Erythroblast (primary cell): Measurements from ENCODE around the gene PEDS1.
A peak's percentile ranks its signal among the peaks of the same experiment; 100 is the strongest.
"Not testable (repeated sequence)": the region's sequence is repeated elsewhere in the genome, so short reads cannot be mapped to it uniquely, and the experiment has no call there.

Source experiments
- DNase-seq, 2 experiments: peaks; one replicate each; lab custom pipeline; 2025; lab: John Stamatoyannopoulos, UW
- GATA1 ChIP-seq: IDR thresholded peaks from 2 replicates; pipeline ENCODE4 v1.6.1; 2011; ENCODE audit warnings: low read depth, mild to moderate bottlenecking, control low read depth, low read length, moderate library complexity
- POLR2A ChIP-seq: IDR thresholded peaks from 2 replicates; pipeline ENCODE4 v1.6.1; 2011; ENCODE audit warnings: mild to moderate bottlenecking, low read length

The PEDS1 gene

GRCh38 chr20:50138479-50139393, 14.8 kb downstream of the PEDS1 start:
- TF ChIP-seq GATA1 (no peak), POLR2A (no peak)

GRCh38 chr20:50138120-50138478, 15.4 kb downstream of the PEDS1 start:
- peak; percentile 31 to 52 for DNase-seq
- no peak for TF ChIP-seq POLR2A
- TF ChIP-seq GATA1 = no peak

More at GRCh38 chr20:50138479-50139393, 14.8 kb downstream of the PEDS1 start:
- no peak for DNase-seq

- DNase-seq = not testable (repeated sequence)
Measured at GRCh38 chr20:50137702-50138101, 15.8 kb downstream of the PEDS1 start.

GRCh38 chr20:50136822-50137599, 16.5 kb downstream of the PEDS1 start:
- peak; percentile 27 to 64 for DNase-seq
- TF ChIP-seq GATA1 (no peak), POLR2A (no peak)

GRCh38 chr20:50135157-50135556, 18.4 kb downstream of the PEDS1 start:
- not testable (repeated sequence) for DNase-seq

DNA sequence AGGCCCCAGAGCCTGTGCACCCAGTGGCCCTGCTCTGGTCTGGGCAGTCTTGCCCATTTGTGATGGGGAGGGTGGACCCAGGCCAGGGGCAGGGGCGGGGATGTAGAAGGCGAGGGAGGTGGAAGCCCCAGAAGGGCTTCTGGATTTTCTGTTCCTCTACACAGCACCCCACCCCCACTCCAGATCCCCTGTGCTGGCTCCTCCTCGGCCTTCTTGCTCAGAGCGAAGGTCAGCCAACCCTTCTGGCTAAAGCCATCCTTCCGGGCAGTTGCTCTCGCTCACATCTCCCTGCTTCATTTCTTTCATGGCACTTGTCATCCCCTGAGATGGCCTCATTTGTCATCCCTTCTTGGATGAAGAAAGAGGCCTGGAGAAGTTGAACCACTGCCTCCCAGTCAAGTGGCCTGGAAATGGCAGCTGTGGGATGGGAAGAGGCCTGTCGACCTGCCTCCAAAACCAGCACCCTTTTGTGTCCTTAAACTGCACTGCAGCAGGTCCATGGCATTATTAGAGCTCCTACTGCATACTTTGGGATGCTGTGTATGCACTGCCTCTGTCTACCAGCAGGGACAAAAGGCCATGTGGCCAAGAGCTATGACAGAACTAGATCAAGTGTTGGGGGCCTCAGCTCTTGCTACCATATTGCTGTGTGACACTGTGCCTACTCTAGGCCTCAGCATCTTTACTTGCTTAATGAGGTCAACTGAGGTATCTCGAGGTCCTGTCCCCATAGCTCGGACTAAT, 19.9 kb downstream of the PEDS1 start:
- no peak for DNase-seq
- TF ChIP-seq GATA1 (no peak), POLR2A (no peak)

GRCh38 chr20:50133041-50133440, 20.5 kb downstream of the PEDS1 start:
- TF ChIP-seq POLR2A (no peak), GATA1 (no peak)

GRCh38 chr20:50130995-50131394, 22.5 kb downstream of the PEDS1 start:
- DNase-seq = no peak
- TF ChIP-seq POLR2A = no peak

More at GRCh38 chr20:50133041-50133440, 20.5 kb downstream of the PEDS1 start:
- no peak for DNase-seq

GRCh38 chr20:50130356-50130723, 23.2 kb downstream of the PEDS1 start:
- no peak for TF ChIP-seq POLR2A
- no peak for DNase-seq

GRCh38 chr20:50129662-50130355, 23.7 kb downstream of the PEDS1 start:
- TF ChIP-seq GATA1 (no peak), POLR2A (no peak)
- peak; percentile 56 to 61 for DNase-seq

DNA sequence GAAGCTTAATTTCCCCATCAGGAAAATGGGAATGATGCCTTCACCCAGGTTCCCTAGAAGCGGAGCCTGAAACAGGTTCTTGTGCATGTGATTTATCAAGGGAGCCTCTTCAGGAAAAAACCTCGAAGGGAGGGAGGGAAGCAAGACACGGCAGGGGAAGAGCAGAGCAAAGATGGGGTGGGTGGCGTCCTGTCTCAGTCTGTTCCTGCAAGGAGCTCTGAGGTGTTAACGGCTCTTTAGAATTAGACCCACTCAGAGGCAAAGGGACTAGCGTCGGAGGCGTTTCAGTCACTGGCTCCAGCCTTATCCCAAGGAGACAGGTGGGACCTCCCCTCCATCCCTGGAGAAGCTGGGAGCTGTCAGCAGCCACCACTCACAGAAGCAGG, 25.0 kb downstream of the PEDS1 start:
- DNase-seq = no peak
- no peak for TF ChIP-seq GATA1
- TF ChIP-seq POLR2A = no peak

DNA sequence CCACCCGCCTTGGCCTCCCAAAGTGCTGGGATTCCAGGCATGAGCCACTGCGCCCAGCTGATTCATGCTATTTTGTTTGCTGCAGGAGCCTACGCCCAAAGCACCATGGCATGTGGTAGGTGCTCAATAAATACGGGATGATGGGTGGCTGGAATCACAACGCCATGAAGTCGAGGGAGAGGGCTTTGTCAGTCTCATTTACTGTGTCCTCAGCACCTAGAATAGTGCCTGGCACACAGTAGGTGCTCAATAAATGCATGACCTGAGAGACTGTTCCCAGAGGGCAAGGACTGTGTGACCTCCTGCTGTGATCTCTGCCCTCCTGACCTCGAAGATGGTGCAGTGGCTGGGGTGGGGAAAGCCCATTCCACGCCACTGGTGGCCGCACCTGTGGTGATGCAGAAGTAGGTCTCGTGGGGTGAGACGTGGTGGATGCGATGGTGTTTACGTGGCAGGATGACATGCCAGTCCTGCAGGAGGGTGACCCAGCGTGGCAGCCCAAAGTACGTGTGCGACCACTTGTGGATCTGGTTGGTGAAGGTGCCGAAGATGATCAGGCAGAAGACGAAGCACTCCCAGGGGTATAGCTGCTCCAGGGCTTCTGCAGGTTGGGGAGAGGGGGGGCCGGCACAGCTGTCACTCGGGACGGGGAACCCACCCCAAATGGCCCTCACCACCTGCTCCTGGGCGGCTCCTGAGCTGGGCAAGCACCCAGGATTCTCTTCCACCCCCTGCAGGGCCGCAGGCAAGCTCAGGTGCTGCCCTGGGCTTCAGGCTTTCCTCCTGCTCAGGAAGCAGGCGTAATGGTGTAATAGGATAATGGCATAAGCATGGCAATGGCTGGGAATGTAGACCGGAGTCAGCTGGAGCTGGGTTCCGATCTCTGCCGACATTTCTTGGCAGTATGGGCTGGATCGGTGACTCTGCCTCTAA, 25.7 kb downstream of the PEDS1 start:
- no peak for TF ChIP-seq POLR2A
- no peak for TF ChIP-seq GATA1
- DNase-seq = no peak

DNA sequence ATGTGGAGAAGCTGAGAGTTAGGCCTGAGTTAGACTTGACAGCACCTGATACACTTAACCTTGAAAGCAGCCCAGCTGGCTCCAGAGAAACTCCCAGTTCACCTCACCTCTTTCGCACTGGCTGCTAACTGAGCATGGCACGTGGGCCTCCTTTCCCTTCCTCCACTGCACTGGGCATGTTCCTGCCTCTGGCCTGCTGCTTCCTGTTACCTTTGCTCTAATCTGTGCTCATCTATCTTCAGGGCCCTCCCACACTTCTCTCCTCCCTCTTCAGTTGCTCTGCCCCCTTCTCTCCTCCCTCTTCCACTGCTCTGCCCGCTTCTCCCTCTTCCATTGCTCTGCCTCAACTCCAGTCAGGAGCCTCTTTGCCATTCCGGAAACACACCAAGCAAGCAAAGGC, 26.9 kb downstream of the PEDS1 start:
- DNase-seq = no peak
- TF ChIP-seq POLR2A = no peak
- TF ChIP-seq GATA1 = no peak
